A549 treated with AZD9567 at 1 μM for 4 hours (cell line): ENCODE data around the gene IGFALS. TPM values are rescaled to one million over a fixed set of nuclear protein-coding genes. Genes with fewer than 3 reads are reported as not detected.

Experiments
- total RNA-seq: library from RNA; stranded (reverse); fragments of 200-300 nt; extraction: Qiagen RNA extraction; gene quantifications from 5 replicates; pipeline ENCODE4 v1.2.3, GENCODE V29; 2022; ENCODE audit not compliant: insufficient read depth

The IGFALS gene
- 0.06 to 0.20 TPM (median 0.07 TPM) in 4 of 5 replicates, not detected in the other for total RNA-seq

DNA sequence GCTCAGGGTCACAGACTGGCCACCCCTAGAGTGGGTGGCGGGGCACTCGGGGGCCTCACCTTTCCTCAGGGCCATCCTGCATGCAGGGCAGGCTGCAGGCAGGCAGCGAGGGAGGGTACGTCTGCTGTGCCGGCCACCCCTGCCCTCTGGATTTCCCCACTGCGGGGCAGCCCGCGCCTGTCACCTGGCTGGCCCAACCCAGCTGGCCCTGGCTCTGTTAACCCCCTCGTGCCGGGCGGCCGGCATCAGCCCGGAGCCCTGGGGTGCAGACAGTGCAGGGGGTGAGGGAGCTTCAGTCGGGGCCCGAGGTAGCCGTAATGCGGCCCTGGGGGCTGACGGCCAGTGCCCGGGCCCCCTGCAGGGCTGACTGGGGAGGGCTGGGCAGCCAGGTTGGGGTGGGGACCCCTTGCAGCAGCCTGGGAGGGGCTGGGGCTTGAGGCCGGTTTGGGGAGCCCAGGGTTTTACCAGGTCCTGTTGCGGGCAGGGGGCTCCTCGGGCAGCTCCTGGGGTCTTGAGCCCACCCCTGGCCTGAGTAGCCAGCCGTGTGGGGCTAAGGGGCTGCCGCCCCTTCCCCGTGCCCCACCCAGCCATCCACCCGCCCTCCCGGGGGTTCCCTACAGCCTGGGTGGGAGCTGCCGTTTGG, at the start of gene IGFALS:
IGFALS (minus strand) TSS at position 128 of the 643 bp plus-strand sequence; CDS start at position 75, 53 bp downstream.

DNA sequence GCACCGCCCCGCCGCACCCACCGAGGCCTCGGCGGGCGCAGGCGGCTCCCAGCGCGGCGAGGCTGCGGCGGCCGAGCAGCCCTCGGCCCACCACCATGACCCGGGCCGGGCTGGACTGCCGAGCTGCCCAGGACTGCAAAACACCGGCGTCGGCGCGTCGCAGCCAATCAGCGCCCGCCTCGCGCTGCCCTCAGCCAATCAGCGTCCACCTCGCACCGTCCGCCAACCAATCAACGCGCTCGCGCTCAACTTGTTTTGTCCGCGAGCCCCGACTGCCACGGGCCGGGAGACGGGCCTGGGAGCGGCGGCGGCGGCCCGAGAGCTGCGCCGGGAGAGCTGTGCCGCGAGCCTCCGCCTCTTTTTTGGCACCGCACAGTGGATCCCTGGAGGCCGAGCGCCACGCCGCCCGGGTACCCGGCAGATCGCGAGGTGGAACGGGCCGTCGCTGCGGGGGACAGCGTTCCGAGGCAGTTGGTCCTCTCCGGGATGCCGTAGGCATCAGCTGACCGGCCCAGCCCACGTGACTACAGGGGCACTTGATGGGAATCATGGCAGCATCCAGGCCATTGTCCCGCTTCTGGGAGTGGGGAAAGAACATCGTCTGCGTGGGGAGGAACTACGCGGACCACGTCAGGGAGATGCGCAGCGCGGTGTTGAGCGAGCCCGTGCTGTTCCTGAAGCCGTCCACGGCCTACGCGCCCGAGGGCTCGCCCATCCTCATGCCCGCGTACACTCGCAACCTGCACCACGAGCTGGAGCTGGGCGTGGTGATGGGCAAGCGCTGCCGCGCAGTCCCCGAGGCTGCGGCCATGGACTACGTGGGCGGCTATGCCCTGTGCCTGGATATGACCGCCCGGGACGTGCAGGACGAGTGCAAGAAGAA, 33.4 kb upstream of the IGFALS start, which contains the start of the genes FAHD1 and HAGH:
FAHD1 (plus strand) TSS at position 516 of the 883 bp plus-strand sequence; CDS start at position 549, 33 bp downstream.
HAGH (minus strand) TSS at position 135 of the 883 bp plus-strand sequence; CDS start at position 97, 38 bp downstream.

GRCh38 chr16:1782408-1783264, 10.9 kb downstream of the IGFALS start, which contains the start of the genes NUBP2 and SPSB3:
Gene NUBP2, plus strand, starts transcription at chr16:1782960. Its CDS starts 61 bp downstream, at chr16:1783021.
Gene SPSB3, minus strand, starts transcription at chr16:1782571. Its CDS starts 1,088 bp downstream, at chr16:1781483.

DNA sequence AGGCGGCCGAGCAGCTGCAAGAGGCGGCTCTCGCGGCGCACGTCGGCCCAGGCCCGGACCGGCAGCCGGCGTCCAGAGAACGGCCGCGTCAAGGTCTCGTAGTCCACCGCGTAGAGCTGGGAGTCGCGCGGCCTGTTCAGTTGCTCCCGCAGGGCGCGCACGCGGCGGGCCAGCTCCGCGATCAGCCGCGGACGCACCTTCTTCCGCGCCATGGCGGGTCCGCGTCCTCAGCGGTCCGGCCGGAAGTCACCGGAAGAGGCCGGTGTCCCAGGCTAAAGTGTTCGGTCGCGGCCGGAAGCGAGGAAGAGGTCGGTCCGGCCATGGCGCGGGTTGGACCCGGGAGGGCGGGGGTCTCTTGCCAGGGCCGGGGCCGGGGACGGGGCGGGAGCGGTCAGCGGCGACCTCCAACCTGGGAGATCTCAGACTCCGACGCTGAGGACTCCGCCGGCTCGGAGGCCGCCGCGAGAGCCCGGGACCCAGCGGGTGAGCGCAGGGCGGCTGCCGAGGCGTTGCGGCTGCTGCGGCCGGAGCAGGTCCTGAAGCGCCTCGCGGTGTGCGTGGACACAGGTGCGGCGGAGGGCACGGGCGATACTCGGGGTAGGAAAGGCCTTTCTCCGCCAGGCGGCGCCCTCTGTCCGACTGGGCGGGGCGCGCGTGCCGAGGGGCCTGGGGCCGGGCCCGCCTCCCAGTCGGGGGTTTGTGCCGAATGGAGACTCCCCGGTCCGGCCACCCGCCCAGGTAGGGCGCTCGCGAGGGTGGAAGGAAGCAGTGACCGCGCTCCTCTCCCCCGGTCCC, 20.4 kb downstream of the IGFALS start, which contains the start of gene MRPS34:
MRPS34 (minus strand) TSS at position 227 of the 795 bp plus-strand sequence; CDS start at position 212, 15 bp downstream.

GRCh38 chr16:1772362-1772907, 21.1 kb downstream of the IGFALS start, which contains the start of gene EME2:
Gene EME2, plus strand, starts transcription at chr16:1772810. Its CDS starts 418 bp downstream, at chr16:1773228.

DNA sequence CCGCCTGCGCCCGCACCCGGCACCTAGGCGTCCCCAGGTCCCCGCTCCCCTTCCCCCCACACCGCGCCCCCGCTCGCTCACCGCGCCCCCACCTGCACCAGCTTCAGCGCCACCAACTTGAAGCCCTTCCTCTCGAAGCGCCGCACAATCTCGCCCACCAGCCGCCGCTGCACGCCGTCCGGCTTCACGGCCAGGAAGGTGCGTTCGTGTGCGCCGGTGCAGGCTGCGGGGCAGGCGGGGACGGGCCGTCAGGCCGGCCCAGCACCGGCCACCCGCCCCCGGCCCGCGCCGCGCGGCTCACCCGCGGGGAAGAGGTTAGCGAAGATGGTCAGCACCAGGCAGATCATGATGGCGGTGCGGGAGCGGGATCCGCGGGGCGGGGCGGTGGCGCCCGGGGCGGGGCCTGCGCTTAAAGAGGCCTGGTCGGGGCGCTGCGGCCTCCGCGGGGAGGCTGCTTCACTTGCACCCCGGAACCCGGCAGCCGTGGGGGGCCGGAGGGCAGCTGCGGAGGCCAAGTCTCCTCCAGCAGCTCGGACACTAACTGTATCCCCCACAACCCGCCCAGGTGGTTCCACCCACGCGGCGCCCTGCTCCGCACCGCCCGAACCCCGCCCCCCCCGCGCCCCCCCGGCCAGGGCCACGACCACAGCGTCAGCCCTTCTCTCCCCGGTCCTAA, 22.2 kb downstream of the IGFALS start, which contains the start of gene NME3:
NME3 (minus strand) TSS at position 356 of the 676 bp plus-strand sequence; CDS start at position 347, 9 bp downstream.

Other genes with a start within 250 kb of the IGFALS start
- 5.4 to 9.4 TPM (median 8.5 TPM) in 5 replicates for gene IFT140, start 181.6 kb downstream of the IGFALS start, total RNA-seq
- 10.3 to 19.6 TPM (median 16.7 TPM) in 5 replicates for gene CRAMP1, start 181.3 kb downstream of the IGFALS start, total RNA-seq
- gene JPT2, start 115.4 kb downstream of the IGFALS start, total RNA-seq, result 156 to 277 TPM (median 157 TPM) in 5 replicates
- gene MAPK8IP3, start 87.5 kb downstream of the IGFALS start, total RNA-seq, result 46.1 to 71.8 TPM (median 63.2 TPM) in 5 replicates
- 25.1 to 64.0 TPM (median 61.2 TPM) in 5 replicates for gene NME3, start 22.2 kb downstream of the IGFALS start, total RNA-seq
- 4.1 to 12.2 TPM (median 11.4 TPM) in 5 replicates for gene EME2, start 20.9 kb downstream of the IGFALS start, total RNA-seq
- gene MRPS34, start 20.6 kb downstream of the IGFALS start, total RNA-seq, result 126 to 264 TPM (median 252 TPM) in 5 replicates
- 21.9 to 31.5 TPM (median 27.5 TPM) in 5 replicates for gene SPSB3, start 11.1 kb downstream of the IGFALS start, total RNA-seq
- 54.1 to 93.4 TPM (median 86.7 TPM) in 5 replicates for gene NUBP2, start 10.7 kb downstream of the IGFALS start, total RNA-seq
- 64.2 to 78.9 TPM (median 76.2 TPM) in 5 replicates for gene HAGH, start 33.1 kb upstream of the IGFALS start, total RNA-seq
- gene FAHD1, start 33.5 kb upstream of the IGFALS start, total RNA-seq, result 45.9 to 58.9 TPM (median 47.9 TPM) in 5 replicates
- gene MEIOB, start 78.5 kb upstream of the IGFALS start, total RNA-seq, result 0.96 to 1.3 TPM (median 0.99 TPM) in 4 of 5 replicates, not detected in the other
- gene HS3ST6, start 124.7 kb upstream of the IGFALS start, total RNA-seq, result 1.8 to 1.9 TPM (median 1.9 TPM) in 4 of 5 replicates, not detected in the other
- 25.4 to 35.1 TPM (median 34.9 TPM) in 5 replicates for gene MSRB1, start 149.5 kb upstream of the IGFALS start, total RNA-seq
- gene RPL3L, start 161.0 kb upstream of the IGFALS start, total RNA-seq, result 0.08 to 0.15 TPM in 2 of 5 replicates, not detected in the others
- gene NDUFB10, start 165.8 kb upstream of the IGFALS start, total RNA-seq, result 238 to 284 TPM (median 251 TPM) in 5 replicates
- 3,446 to 5,640 TPM (median 5,518 TPM) in 5 replicates for gene RPS2, start 171.1 kb upstream of the IGFALS start, total RNA-seq
- gene RNF151, start 173.2 kb upstream of the IGFALS start, total RNA-seq, result 0.11 TPM in 1 of 5 replicates, not detected in the others
- 31.4 to 44.1 TPM (median 40.6 TPM) in 5 replicates for gene TBL3, start 178.3 kb upstream of the IGFALS start, total RNA-seq
- gene NOXO1, start 187.8 kb upstream of the IGFALS start, total RNA-seq, result 0.22 to 4.7 TPM (median 0.30 TPM) in 5 replicates
- gene GFER, start 190.5 kb upstream of the IGFALS start, total RNA-seq, result 23.1 to 43.3 TPM (median 40.1 TPM) in 5 replicates
- 3.9 to 8.9 TPM (median 7.8 TPM) in 5 replicates for gene SYNGR3, start 196.3 kb upstream of the IGFALS start, total RNA-seq
- 51.5 to 66.8 TPM (median 63.1 TPM) in 5 replicates for gene ZNF598, start 216.1 kb upstream of the IGFALS start, total RNA-seq
- 0.59 to 1.9 TPM (median 1.3 TPM) in 4 of 5 replicates, not detected in the other for gene NPW, start 226.1 kb upstream of the IGFALS start, total RNA-seq
- 40.0 to 57.0 TPM (median 55.2 TPM) in 5 replicates for gene NHERF2, start 233.2 kb upstream of the IGFALS start, total RNA-seq